ENCODE results near the gene DPH3. TPM values are rescaled to one million over a fixed set of nuclear protein-coding genes. Genes with fewer than 3 reads are reported as not detected.
"Not testable (repeated sequence)": the region's sequence is repeated elsewhere in the genome, so short reads cannot be mapped to it uniquely, and the experiment has no call there.

Gene DPH3
- 29.8 TPM for total RNA-seq
- long read RNA-seq, transcript DPH3-204 (3 exons, 3,131 nt), result major isoform, 63 of 92 reads
- long read RNA-seq, transcript DPH3-202 (2 exons, 3,052 nt), result minor isoform, 27 of 92 reads
- long read RNA-seq, partial matches to known transcripts, result 1 of 92 reads
- long read RNA-seq, other reads (novel, unspliced or antisense), result 1 of 92 reads

- DNase-seq (peak; percentile 100), ATAC-seq (peak; percentile 99)
- H3K4me3 ChIP-seq, result peak within 1 kb of the TSS; percentile 88
- intact Hi-C loops (cut with DNase I), result no loop called here
- peaks cover 22% of the 10 kb centered on the region for H3K4me1 ChIP-seq
- H3K27ac ChIP-seq, result peak within 1 kb of the TSS; percentile 97
- TF ChIP-seq CTCF (IDR thresholded peaks at IDR 0.05), result no peak
- H3K27me3 ChIP-seq, result no peaks in the 10 kb centered on the region
- peaks cover 26% of the 10 kb centered on the region for H3K36me3 ChIP-seq
- no peaks in the 10 kb centered on the region for H3K9me3 ChIP-seq
Observed at GRCh38 chr3:16264708-16265454, at the start of gene DPH3, which contains the start of gene OXNAD1. Gene DPH3 (minus strand): TSS chr3:16264943. CDS start chr3:16264876, 67 bp downstream. Gene OXNAD1 (plus strand): TSS chr3:16265212. CDS start chr3:16270953, 5,741 bp downstream.

GRCh38 chr3:16313886-16314645 is 49.3 kb upstream of the DPH3 start:
- TF ChIP-seq CTCF (IDR thresholded peaks at IDR 0.05), result no peak
- DNase-seq (no peak), ATAC-seq (no peak)
- intact Hi-C loops (cut with DNase I), result no loop called here
- H3K36me3 ChIP-seq, result peaks cover 35% of the 10 kb centered on the region
- H3K27me3 ChIP-seq, result no peaks in the 10 kb centered on the region
- no peaks in the 10 kb centered on the region for H3K9me3 ChIP-seq
- no peak overlapping the region for H3K27ac ChIP-seq
- peaks cover 17% of the 10 kb centered on the region for H3K4me1 ChIP-seq
- H3K4me3 ChIP-seq, result no peak overlapping the region

DNA sequence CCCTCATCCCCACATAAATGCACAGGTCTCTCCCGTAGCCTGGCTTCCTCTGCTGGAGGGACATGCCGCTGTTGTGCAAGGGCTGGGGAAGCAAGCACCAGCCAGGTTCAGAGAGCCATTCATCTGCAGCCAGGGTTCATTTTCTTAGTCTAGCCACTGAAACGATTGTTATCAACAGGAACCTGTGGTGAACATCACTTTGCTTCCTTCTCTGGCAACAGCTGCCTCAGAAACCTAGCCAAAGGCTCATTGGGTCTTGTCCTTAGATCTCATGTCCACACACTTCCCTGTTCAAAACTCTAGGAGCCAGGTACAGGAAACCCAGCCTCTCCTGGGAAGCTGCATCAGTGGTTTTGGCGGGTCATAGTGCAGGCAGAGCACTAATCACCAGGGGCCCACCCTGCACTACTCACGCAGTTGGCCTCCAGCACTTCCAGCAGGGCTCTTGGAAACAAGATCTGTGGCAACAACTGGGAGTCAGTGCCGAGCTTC is 47.3 kb upstream of the DPH3 start:
- TF ChIP-seq CTCF (IDR thresholded peaks at IDR 0.05), result no peak
- intact Hi-C loops (cut with DNase I), result no loop called here
- H3K9me3 ChIP-seq, result no peaks in the 10 kb centered on the region
- peaks cover 31% of the 10 kb centered on the region for H3K36me3 ChIP-seq
- no peak overlapping the region for H3K4me3 ChIP-seq
- no peak for DNase-seq
- H3K4me1 ChIP-seq, result peaks cover 17% of the 10 kb centered on the region
- ATAC-seq, result peak; percentile 43
- no peaks in the 10 kb centered on the region for H3K27me3 ChIP-seq
- H3K27ac ChIP-seq, result peak overlapping the region; percentile 48

DNA sequence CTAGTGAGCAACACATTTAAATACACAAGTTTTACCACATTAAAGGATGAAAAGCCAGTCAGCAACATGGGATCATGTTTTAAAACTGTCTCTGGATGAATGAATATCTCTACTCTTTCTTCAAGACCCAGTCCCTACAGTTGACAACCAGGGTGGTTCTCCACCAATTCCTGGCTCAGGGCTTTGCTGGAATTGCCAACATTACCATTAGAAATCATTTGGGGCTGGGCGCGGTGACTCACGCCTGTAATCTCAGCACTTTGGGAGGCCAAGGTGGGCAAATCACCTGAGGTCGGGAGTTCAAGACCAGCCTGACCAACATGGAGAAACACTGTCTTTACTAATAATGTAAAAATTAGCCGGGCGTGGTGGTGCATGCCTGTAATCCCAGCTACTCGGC is 45.7 kb upstream of the DPH3 start:
- H3K27me3 ChIP-seq; H3K9me3 ChIP-seq; DNase-seq; intact Hi-C loops (cut with DNase I); H3K4me3 ChIP-seq; H3K27ac ChIP-seq; ATAC-seq: not testable (repeated sequence)
- peaks cover 13% of the 10 kb centered on the region for H3K4me1 ChIP-seq
- H3K36me3 ChIP-seq, result peaks cover 15% of the 10 kb centered on the region

DNA sequence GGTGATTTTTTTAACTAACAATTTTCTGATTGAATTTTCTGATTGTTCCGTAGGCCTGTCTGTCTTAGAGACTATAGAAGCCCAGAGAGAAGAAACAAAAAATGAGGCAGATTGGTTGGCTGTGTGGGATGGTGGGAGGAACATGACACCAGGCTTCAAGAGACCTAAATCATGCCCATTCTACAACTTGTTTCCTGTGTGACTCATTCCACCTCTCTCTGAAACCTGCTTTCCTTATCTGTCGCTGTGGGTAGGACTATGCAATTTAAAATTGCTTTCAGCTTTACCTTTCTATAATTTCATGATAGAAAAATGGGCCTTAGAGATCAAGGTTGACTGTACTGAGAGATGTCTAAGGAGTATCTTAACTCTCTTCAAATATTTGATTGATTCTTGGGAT is 44.8 kb upstream of the DPH3 start:
- H3K36me3 ChIP-seq, result peaks cover 8% of the 10 kb centered on the region
- peak; percentile 57 for ATAC-seq

More for the DNA sequence above, 44.8 kb upstream of the DPH3 start:
- TF ChIP-seq CTCF (IDR thresholded peaks at IDR 0.05), result no peak
- no peaks in the 10 kb centered on the region for H3K27me3 ChIP-seq
- intact Hi-C loops (cut with DNase I), result no loop called here
- peaks cover 13% of the 10 kb centered on the region for H3K4me1 ChIP-seq
- no peak overlapping the region for H3K4me3 ChIP-seq
- no peak overlapping the region for H3K27ac ChIP-seq
- DNase-seq, result no peak
- no peaks in the 10 kb centered on the region for H3K9me3 ChIP-seq

Data from upper lobe of right lung (tissue), 1 donor.